SU-DHL-6 (cell line): ENCODE measurements around the gene PIK3CD.

Source experiments
- H2AFZ ChIP-seq: fragments of 200-600 bp; sonication (generic); 2 replicates; pipeline ENCODE4 v1.6.1; 2014; ENCODE audit warnings: low read depth, mild to moderate bottlenecking, moderate library complexity, mixed read lengths, antibody characterized with exemption, low read length; ENCODE audit not compliant: severe bottlenecking
- H3F3A ChIP-seq: fragments of 200-600 bp; shearing (Covaris generic); 2 replicates; pipeline ENCODE4 v1.6.0; 2016; ENCODE audit warnings: antibody characterized with exemption, mild to moderate bottlenecking; ENCODE audit not compliant: insufficient read depth
- H3K27ac ChIP-seq: fragments of 200-600 bp; sonication (generic); 2 replicates; pipeline ENCODE4 v1.5.1; 2016; ENCODE audit warnings: low read depth, mild to moderate bottlenecking, low read length, moderate library complexity, mixed read lengths
- H3K27me3 ChIP-seq: fragments of 200-600 bp; sonication (generic), shearing (Covaris generic); 2 replicates; pipeline ENCODE4 v1.6.0; 2014; ENCODE audit warnings: mild to moderate bottlenecking, low read length
- H3K36me3 ChIP-seq: fragments of 200-600 bp; sonication (generic); 2 replicates; pipeline ENCODE4 v1.6.1; 2014; ENCODE audit warnings: mild to moderate bottlenecking, low read length, mixed read lengths
- H3K4me2 ChIP-seq: fragments of 300-600, 200-600 bp; shearing (Covaris generic), sonication (generic); 2 replicates; pipeline ENCODE4 v1.6.0; 2014; ENCODE audit warnings: low read length, low read depth, mild to moderate bottlenecking; ENCODE audit not compliant: poor library complexity, severe bottlenecking
- H3K4me3 ChIP-seq: fragments of 200-600 bp; sonication (generic); 2 replicates; pipeline ENCODE4 v1.5.1; 2014; ENCODE audit warnings: antibody characterized with exemption, low read length, mild to moderate bottlenecking, mixed read lengths; ENCODE audit not compliant: insufficient read depth, poor library complexity, severe bottlenecking
- H3K79me2 ChIP-seq: fragments of 200-600 bp; sonication (generic); 2 replicates; pipeline ENCODE4 v1.6.1; 2014; ENCODE audit warnings: mild to moderate bottlenecking, low read length, moderate library complexity; ENCODE audit not compliant: insufficient read depth
- H3K9ac ChIP-seq: fragments of 200-600 bp; sonication (generic); 2 replicates; pipeline ENCODE4 v1.7.0; 2014; ENCODE audit warnings: mild to moderate bottlenecking, low read length
- H3K9me2 ChIP-seq: fragments of 200-600 bp; sonication (generic); replicated peaks from 2 replicates; pipeline ENCODE4 v1.6.1; 2014; ENCODE audit warnings: low read length; ENCODE audit not compliant: insufficient read depth
- H3K9me3 ChIP-seq: fragments of 200-600 bp; sonication (generic); 2 replicates; pipeline ENCODE4 v1.6.1; 2014; ENCODE audit warnings: low read length, mixed read lengths; ENCODE audit not compliant: insufficient read depth
- H4K20me1 ChIP-seq: fragments of 200-600 bp; sonication (generic); 2 replicates; pipeline ENCODE4 v1.6.1; 2014; ENCODE audit warnings: low read depth, mild to moderate bottlenecking, antibody characterized with exemption, low read length, moderate library complexity, mixed read lengths
- EZH2phosphoT487 ChIP-seq: fragments of 200-600 bp; sonication (generic), shearing (Covaris generic); conservative IDR thresholded peaks from 2 replicates; pipeline ENCODE4 v1.6.1; 2018; ENCODE audit warnings: mild to moderate bottlenecking, antibody characterized with exemption, low read length, moderate library complexity, mixed read lengths
- TF ChIP-seq, protein P1 (sequence below): fragments of 200-600 bp; sonication (generic); IDR thresholded peaks from one replicate; pipeline ENCODE4 v1.5.1; 2017; ENCODE audit warnings: antibody characterized with exemption, mild to moderate bottlenecking, low read length, moderate library complexity; ENCODE audit not compliant: insufficient read depth, poor library complexity, severe bottlenecking

The PIK3CD gene

GRCh38 chr1:9733160-9733789 is 81.7 kb downstream of the PIK3CD start:
- TF ChIP-seq, protein P1, sequence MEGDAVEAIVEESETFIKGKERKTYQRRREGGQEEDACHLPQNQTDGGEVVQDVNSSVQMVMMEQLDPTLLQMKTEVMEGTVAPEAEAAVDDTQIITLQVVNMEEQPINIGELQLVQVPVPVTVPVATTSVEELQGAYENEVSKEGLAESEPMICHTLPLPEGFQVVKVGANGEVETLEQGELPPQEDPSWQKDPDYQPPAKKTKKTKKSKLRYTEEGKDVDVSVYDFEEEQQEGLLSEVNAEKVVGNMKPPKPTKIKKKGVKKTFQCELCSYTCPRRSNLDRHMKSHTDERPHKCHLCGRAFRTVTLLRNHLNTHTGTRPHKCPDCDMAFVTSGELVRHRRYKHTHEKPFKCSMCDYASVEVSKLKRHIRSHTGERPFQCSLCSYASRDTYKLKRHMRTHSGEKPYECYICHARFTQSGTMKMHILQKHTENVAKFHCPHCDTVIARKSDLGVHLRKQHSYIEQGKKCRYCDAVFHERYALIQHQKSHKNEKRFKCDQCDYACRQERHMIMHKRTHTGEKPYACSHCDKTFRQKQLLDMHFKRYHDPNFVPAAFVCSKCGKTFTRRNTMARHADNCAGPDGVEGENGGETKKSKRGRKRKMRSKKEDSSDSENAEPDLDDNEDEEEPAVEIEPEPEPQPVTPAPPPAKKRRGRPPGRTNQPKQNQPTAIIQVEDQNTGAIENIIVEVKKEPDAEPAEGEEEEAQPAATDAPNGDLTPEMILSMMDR = no peak
- TF ChIP-seq EZH2phosphoT487 = no peak
- Histone ChIP-seq H2AFZ (no peak overlapping the region), H3K36me3 (peaks cover 32% of the 10 kb centered on the region), H3K9me3 (no peaks in the 10 kb centered on the region), H3K9ac (no peak overlapping the region), H4K20me1 (no peaks in the 10 kb centered on the region), H3K27me3 (no peaks in the 10 kb centered on the region), H3K9me2 (no peaks in the 10 kb centered on the region), H3K4me2 (no peak overlapping the region), H3K27ac (no peak overlapping the region), H3K4me3 (no peak overlapping the region), H3K79me2 (no peaks in the 10 kb centered on the region), H3F3A (peaks cover 15% of the 10 kb centered on the region)

DNA sequence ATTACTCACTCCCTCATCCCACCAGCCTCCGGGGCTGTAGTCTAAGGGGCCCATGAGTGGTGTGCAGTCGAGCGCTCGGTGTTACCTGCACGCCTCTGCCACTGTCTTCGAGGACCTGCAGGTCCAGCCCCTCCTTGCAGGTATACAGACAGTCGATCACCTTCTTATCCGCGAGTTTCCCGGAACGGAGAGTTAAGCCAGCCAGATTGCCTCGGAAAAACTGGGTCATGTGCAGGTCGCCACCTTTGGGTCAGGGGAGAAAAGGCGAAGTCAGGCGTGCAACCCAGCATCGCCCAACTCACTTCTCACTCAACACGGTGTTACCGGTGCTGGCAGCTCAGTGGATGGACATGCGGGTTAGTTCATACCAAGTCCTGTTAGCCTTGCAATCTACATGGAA is 84.3 kb downstream of the PIK3CD start:
- no peak overlapping the region for H3K4me2 ChIP-seq
- no peaks in the 10 kb centered on the region for H3K27me3 ChIP-seq
- no peak overlapping the region for H3K9ac ChIP-seq
- peaks cover 31% of the 10 kb centered on the region for H3K36me3 ChIP-seq
- TF ChIP-seq, protein P1 = no peak
- TF ChIP-seq EZH2phosphoT487 = no peak
- H3K4me3 ChIP-seq = no peak overlapping the region
- H2AFZ ChIP-seq = no peak overlapping the region
- no peaks in the 10 kb centered on the region for H3K79me2 ChIP-seq
- no peaks in the 10 kb centered on the region for H3F3A ChIP-seq
- H4K20me1 ChIP-seq = no peaks in the 10 kb centered on the region
- no peaks in the 10 kb centered on the region for H3K9me2 ChIP-seq
- no peaks in the 10 kb centered on the region for H3K9me3 ChIP-seq
- H3K27ac ChIP-seq = no peak overlapping the region

DNA sequence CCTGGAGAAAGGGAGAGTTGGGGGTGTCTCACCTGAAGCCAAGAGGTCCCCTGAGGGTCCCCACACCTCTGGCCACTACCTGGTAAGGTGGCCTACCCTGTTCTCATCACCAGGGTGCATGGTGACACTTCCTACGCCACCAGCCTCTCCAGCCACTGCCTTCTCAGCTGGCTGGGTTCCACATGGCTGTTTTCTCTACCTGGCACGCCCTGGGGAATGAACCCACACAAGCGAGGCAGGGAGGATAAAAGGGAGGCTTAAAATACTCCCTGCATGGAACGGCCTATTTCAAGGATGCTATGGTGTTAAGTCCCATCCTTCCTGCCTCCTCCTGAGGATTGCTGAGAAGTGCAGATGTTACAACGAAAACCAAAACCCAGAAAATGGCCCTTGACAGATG is 84.7 kb downstream of the PIK3CD start:
- Histone ChIP-seq H4K20me1 (no peaks in the 10 kb centered on the region), H3F3A (no peaks in the 10 kb centered on the region), H3K27ac (no peak overlapping the region), H3K79me2 (no peaks in the 10 kb centered on the region), H2AFZ (no peak overlapping the region), H3K9me3 (no peaks in the 10 kb centered on the region), H3K9ac (no peak overlapping the region), H3K9me2 (no peaks in the 10 kb centered on the region), H3K36me3 (peaks cover 32% of the 10 kb centered on the region), H3K27me3 (no peaks in the 10 kb centered on the region), H3K4me3 (no peak overlapping the region), H3K4me2 (no peak overlapping the region)
- TF ChIP-seq, protein P1 = no peak
- TF ChIP-seq EZH2phosphoT487 = no peak
